Thoracic aorta endothelial cell (primary cell): ENCODE data around the gene PGBD5. TPM values are rescaled to one million over a fixed set of nuclear protein-coding genes. Genes with fewer than 3 reads are reported as not detected.

Source experiments
- total RNA-seq: library from RNA; depleted of rRNA; stranded (reverse); fragments of >200 nt; gene quantifications from 2 replicates; pipeline ENCODE4 v1.2.3, GENCODE V29; 2012

PGBD5 gene, protein sequence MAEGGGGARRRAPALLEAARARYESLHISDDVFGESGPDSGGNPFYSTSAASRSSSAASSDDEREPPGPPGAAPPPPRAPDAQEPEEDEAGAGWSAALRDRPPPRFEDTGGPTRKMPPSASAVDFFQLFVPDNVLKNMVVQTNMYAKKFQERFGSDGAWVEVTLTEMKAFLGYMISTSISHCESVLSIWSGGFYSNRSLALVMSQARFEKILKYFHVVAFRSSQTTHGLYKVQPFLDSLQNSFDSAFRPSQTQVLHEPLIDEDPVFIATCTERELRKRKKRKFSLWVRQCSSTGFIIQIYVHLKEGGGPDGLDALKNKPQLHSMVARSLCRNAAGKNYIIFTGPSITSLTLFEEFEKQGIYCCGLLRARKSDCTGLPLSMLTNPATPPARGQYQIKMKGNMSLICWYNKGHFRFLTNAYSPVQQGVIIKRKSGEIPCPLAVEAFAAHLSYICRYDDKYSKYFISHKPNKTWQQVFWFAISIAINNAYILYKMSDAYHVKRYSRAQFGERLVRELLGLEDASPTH
- under 0.01 and 0.07 TPM in 2 replicates for total RNA-seq

GRCh38 chr1:230426246-230427093 lies at the start of gene PGBD5:
PGBD5 (minus strand) TSS chr1:230426332; CDS start chr1:230425928, 404 bp downstream.

Other genes with a start within 250 kb of the PGBD5 start
- 26.6 and 27.3 TPM in 2 replicates for gene COG2, start 216.1 kb upstream of the PGBD5 start, total RNA-seq